GM06990 (cell line): ENCODE data around the gene BTLA.

Experiments
- DNase-seq: peaks from one replicate; pipeline ENCODE4 v3.0.0-alpha.2; 2011; ENCODE audit not compliant: insufficient read length; ENCODE audit errors: extremely low read depth
- H3K27me3 ChIP-seq: replicated peaks from 2 replicates; pipeline ENCODE4 v1.6.0; 2011; ENCODE audit warnings: low read length; ENCODE audit not compliant: control insufficient read depth, insufficient read depth
- H3K36me3 ChIP-seq: 2 replicates; pipeline ENCODE4 v1.5.1; 2011; ENCODE audit warnings: low read length; ENCODE audit not compliant: control insufficient read depth, insufficient read depth
- H3K4me3 ChIP-seq: replicated peaks from 2 replicates; pipeline ENCODE4 v1.5.1; 2011; ENCODE audit warnings: low read depth, mild to moderate bottlenecking, control low read depth, low read length
- CTCF ChIP-seq: IDR thresholded peaks from 2 replicates; pipeline ENCODE4 v1.5.1; 2011; ENCODE audit warnings: low read length, control low read depth, mild to moderate bottlenecking, inconsistent platforms; ENCODE audit not compliant: insufficient read depth, poor library complexity, severe bottlenecking

The BTLA gene

GRCh38 chr3:112417696-112418318 is 81.5 kb downstream of the BTLA start:
- Histone ChIP-seq H3K36me3 (no peaks in the 10 kb centered on the region), H3K27me3 (no peaks in the 10 kb centered on the region), H3K4me3 (no peak overlapping the region)
- no peak for TF ChIP-seq CTCF
- DNase-seq = no peak

- Histone ChIP-seq H3K27me3 (no peaks in the 10 kb centered on the region), H3K4me3 (no peak overlapping the region), H3K36me3 (no peaks in the 10 kb centered on the region)
- no peak for DNase-seq
- TF ChIP-seq CTCF = no peak
Measured at GRCh38 chr3:112416391-112417212, 82.7 kb downstream of the BTLA start.

- Histone ChIP-seq H3K27me3 (no peaks in the 10 kb centered on the region), H3K4me3 (no peak overlapping the region), H3K36me3 (no peaks in the 10 kb centered on the region)
- DNase-seq = no peak
- TF ChIP-seq CTCF = no peak
Measured at GRCh38 chr3:112415390-112415789, 83.9 kb downstream of the BTLA start.
